Femur (tissue), 1 donor: ENCODE measurements around the gene PLCE1.

ENCODE experiments used
- DNase-seq: peaks from one replicate; pipeline ENCODE4 v3.0.0-alpha.2; 2017

PLCE1 gene

GRCh38 chr10:93995182-93995581 is 1.5 kb downstream of the PLCE1 start:
- DNase-seq: no peak

- DNase-seq: no peak
Measured at GRCh38 chr10:93995598-93996271, 2.0 kb downstream of the PLCE1 start.

DNA sequence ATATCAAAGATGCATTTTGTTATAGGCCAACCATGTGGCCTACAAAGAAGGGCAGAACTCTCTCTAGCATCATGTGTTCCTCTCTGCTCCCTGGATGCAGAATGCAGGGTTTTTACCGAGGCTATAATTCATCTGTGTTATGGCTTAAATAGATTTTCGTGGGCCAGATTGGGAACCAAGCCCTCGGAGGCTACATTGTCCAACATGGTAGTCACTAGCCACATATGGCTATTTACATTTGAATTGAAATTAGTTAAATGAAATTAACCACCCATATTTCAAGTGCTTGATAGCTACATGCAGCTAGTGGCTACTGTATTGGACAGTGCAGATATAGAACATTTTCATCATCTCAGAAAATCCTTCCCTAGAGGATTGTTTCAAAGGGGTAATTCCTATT is 2.8 kb downstream of the PLCE1 start:
- no peak for DNase-seq

- no peak for DNase-seq
Measured at GRCh38 chr10:93997546-93997945, 3.8 kb downstream of the PLCE1 start.

DNA sequence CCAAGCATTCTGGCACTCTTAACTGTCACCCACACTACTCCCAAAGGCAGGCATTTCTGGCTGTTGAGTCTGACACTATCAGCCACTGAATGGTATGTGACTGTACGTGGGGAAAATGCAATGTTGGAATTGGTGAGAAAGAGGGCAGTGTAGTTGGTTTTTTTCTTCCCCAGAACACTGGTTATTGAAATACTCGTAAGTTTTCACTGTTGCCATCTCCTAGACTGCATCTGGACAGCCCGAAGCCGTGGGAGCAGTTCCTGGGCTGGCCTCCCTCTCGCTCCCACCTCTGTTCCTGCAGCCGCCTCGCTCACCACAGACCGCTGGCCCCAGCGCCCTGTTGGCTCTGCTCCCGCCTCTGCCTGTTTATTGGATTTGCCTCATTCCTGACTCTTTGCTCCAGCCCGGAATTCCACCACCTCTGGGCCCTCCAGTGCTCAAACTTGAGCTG is 5.7 kb downstream of the PLCE1 start:
- peak; percentile 92 for DNase-seq

GRCh38 chr10:94000638-94001415 is 7.1 kb downstream of the PLCE1 start:
- no peak for DNase-seq

- no peak for DNase-seq
Measured at GRCh38 chr10:94001416-94001810, 7.7 kb downstream of the PLCE1 start.

- peak; percentile 83 for DNase-seq
Measured at GRCh38 chr10:94002156-94002555, 8.4 kb downstream of the PLCE1 start.

DNA sequence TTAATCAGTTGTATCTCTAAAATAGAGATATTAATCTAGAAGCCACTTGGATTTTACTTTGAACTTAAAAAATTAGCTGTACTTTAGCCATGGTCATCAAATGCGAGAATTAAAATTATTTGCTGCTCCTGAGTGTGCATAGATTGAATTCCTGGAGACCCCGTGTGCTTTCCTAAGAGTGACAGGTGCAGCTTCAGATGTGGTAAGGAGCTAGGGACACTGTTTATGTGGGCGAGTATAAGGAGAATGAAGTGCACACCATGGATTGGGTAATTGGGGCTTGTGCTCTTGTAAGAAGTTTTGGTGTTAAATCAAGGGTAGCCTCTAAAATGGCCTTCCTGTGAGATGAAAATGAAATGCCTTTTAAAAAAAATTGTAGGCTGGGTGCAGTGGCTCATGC is 9.8 kb downstream of the PLCE1 start:
- DNase-seq: no peak

DNA sequence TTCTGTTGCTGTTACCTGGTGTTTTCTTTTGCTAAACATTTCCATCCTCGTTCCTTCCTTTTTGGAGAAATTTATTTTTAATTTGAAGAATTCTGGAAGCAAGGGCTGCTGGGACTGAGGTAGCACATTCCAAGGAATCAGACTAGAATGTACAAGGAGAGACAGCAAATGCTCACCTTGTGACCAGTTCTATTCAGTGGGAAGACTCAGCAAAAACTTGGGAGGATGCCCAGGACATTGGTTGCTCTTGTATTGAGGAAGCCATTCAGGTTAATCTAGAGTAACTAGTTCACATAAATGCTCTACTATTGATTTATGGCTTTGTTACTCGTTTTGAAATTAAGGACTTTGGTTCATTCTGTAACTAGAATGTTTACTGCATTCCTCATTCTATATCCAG is 11.3 kb downstream of the PLCE1 start:
- no peak for DNase-seq

DNA sequence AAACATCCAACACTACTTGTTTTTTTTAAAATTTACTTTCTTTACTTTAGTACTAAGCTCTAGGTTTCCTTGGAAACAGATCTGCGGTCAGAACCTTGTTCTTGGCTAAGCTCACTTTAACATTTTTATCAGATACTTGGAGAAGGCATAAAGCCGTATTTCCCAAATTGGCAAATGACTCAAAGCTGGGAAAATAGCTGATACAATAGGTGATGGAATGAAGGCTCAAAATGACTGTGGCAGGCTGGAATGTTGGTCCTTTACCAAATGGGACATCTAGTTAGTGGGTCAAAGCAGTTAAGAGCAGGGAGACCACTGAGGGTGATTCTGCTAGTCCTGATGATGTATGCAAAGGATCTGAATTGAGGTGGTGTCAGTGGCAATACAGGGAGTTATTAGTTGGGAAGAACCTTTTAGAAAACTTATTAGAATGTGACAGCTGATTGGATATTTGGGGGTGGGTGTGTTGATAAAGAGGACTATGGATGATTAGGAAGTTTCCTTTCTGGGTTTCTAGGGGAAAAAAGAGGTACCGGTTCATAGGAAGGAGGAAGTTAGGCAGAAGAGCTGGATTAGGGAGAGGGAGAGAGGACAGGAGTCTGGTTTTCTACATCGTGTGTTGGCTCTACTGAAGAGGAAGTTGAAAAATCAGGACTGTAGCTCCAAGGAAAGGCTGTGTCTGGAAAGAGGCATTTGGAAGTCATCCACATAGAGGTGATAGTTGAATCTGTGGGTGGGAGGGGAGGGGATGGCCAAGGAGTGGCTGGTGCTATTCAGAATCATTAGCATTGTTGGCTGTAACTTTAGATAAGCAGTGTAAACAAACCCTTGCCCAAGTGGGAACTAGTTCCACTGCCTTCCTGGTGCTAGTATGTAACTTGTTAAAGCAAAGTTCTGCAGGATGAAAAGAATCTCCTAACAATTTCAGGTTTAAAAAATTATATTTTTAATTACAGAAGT is 13.1 kb downstream of the PLCE1 start:
- DNase-seq: peak; percentile 32

DNA sequence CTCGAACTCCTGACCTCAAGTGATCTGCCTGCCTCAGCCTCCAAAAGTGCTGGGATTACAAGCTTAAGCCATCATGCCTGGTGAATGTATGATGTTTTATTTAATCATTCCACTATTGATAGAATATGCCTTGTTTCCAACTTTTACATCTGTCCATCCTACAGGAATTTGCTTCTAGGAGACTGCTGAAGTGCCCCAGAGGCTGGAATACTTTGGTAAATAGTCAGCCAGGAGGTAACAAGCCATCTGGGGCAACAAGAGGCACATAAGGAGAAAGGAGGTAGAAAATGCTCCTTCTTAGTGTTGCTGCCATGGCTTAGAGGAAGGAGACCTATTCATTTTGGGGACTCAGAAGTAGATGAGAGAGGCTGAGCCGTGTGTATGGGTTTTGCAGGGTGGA is 14.8 kb downstream of the PLCE1 start:
- no peak for DNase-seq

GRCh38 chr10:94010116-94010515 is 16.4 kb downstream of the PLCE1 start:
- no peak for DNase-seq

- no peak for DNase-seq
Measured at GRCh38 chr10:94010886-94011285, 17.2 kb downstream of the PLCE1 start.

DNA sequence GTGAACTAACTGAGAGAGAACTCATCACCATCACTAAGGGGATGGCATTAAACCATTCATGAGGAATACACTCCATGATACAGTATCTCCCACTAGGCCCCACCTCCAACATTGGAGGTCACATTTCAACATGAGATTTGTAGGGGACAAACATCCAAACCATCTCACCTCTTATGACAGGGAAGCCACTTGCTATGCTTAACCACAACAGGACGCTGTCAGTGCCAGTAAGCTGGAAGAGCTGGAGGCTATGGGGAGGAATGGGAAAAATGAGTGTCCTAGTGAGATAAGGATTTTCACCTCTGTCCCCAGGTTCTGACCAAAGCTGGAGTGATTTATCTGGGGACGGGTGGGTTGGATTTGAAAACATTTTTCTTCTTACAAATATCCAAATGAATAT is 17.6 kb downstream of the PLCE1 start:
- DNase-seq: no peak

DNA sequence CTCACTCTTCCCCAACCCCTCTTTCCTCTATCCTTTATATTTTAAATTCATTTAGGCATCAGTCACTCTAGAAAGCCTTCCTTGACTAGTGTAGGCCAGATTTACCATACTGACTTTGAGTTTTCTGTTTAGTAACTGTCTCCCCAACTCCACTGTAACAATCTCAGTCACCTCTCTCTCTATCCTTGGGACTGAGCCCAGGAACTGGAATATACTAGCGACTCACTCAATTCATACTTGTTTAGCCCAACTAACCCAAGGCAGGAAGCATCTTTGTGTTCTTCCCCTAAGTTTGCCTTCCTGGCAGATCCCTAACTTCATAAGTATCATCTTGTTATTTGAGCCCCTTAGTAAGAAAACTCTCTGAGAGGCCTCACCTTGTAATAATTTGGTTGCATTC is 19.1 kb downstream of the PLCE1 start:
- no peak for DNase-seq

GRCh38 chr10:94013331-94013760 is 19.6 kb downstream of the PLCE1 start:
- no peak for DNase-seq

- no peak for DNase-seq
Measured at GRCh38 chr10:94014304-94014703, 20.6 kb downstream of the PLCE1 start.

DNA sequence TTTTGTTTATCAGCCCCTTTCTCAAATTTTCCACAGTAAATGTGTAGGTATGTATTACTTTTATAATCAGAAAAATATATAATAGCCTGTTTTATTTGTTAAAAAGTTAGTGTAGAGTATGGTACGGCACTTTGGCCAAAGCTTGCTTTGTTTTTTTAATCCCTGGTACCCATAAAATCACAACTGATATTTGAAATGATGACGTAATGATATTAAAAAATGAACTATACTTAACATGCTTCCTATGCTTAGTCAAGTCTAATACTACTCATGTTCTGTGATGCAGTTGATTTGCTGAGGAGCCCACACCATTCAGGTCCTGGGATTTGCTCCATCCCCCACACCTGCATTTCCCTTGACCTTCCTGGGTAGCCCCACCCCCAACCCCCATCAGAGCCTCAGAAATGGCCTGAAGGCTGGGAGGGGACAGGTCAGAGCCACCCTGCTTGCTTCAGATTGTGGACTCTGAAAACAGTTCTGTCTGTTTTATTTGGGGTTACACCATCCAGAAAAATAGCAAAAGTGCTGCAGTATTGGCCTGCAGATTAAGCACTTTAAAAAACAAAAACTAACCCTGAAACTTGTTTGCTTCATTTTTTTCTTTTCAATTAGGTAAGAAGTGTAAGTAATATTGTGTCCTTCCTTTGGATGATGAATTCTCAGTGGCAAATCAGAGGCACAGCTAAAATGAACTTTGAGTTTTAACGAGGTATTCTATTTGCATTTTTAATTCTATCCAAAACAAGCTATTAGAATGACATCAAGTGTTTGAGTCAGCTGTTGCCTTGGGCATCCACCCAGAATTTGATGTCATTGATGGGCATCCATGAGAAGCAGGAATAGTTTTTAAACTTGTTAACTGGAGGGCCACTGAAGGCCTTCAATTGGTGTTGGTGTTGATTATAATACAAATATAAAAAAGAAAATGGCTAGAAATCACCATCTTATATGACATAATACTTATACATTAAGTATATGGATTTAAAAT is 23.3 kb downstream of the PLCE1 start:
- peak; percentile 32 for DNase-seq

DNA sequence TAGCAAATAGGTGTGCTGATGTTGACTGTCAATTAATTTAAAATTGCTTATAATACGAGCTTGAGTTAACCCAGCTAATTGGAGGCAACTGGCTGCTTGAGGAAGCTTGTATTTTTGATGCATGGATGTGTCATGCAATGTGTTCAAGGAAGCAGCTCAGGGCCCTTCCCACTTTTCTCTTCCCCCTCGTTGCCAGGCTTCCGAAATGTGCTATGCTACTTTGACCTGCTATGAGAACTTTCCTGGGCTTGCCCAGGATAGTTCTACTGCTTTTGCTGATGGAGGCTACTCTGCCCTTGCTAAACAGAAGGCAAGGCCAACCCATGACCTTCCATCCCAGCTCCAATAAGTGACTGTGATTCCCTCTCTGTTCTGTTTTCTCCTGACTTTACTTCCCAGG is 24.4 kb downstream of the PLCE1 start:
- no peak for DNase-seq

DNA sequence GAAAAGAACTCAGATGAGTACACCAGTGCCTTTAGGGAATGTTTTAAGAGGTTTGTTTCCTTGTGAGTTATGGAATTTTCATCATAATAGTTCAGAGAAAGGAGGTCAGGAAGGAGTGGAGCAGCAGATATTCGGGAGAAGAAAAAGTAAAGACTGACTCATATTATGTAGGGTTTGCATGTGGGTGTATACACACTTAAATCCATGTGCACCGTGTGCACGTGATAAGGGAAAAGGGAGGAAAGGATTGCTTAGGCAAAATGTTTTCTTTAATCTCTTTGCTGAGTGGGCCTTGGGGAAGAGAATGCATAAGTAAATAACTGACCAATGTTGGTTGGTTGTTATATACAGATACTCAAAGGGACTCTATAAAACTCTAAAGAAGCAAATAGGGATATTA is 30.2 kb downstream of the PLCE1 start:
- no peak for DNase-seq

- DNase-seq: no peak
Measured at GRCh38 chr10:94024407-94024806, 30.7 kb downstream of the PLCE1 start.
